ENCODE data around the gene SASH1. TPM values are rescaled to one million over a fixed set of nuclear protein-coding genes. Genes with fewer than 3 reads are reported as not detected.

SASH1 gene
- total and polyA plus RNA-seq, 2 donors (not counting 1 experiment from before 2014, with no cell fraction given), result 38.6 to 44.6 TPM

GRCh38 chr6:148501178-148501590, 158.5 kb downstream of the SASH1 start:
- peak overlapping the region; percentile 81 for H3K27ac ChIP-seq (ENCODE audit: insufficient read depth, low read length)

DNA sequence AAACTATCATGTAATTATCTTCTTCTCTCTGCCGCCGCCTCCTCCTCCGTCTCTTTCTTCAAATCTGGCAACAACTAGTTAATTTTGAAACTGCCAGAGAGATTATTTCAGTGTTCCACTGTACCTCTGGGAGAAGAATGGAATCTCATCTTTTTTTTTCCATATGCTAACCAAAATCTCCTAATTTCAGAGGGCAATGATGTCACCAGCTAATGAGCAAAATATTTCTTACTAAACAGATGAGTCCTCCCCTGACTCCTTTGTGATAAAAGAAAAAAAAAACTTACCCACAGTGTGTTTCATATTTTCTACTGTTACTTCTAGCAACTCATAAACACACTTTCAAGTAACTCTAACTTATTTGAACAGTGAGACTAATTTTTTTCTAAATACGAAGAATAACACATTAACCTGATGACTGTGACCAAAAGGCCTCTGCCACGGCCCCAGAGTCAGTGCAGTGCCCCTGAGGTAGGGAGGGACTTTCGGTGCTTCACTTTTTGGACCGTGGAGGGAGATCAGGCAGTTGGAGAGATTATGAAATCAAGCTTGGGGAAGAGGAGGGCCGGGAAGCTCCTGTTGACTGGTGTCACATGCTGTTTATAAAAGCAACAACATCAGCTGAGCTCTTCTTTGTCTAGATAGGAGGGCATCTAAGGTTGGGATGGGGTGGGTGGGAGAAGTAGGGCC, 159.6 kb downstream of the SASH1 start:
- Histone ChIP-seq H3K79me2 (ENCODE audit: control insufficient read depth, insufficient read depth, low read length) (peaks cover 4% of the 10 kb centered on the region), H3K4me1 (ENCODE audit: control insufficient read depth, extremely low read depth, insufficient read depth, low read length) (peaks cover 17% of the 10 kb centered on the region), H2AFZ (ENCODE audit: low read length) (no peak overlapping the region), H3K36me3 (ENCODE audit: control insufficient read depth, insufficient read depth, low read length) (no peaks in the 10 kb centered on the region), H3K27ac (ENCODE audit: insufficient read depth, low read length) (peak overlapping the region; percentile 81), H3K27me3 (ENCODE audit: control insufficient read depth, insufficient read depth, low read length) (no peaks in the 10 kb centered on the region), H3K4me2 (ENCODE audit: extremely low read depth, insufficient read depth, low read length) (no peak overlapping the region), H3K4me3 (replicated peaks in 1 of 4; ENCODE audit: control extremely low read depth in 1 of 4, insufficient read depth in 1 of 4, low read depth in 3 of 4, low read length in 4 of 4) (no peak overlapping the region), H3K9me3 (ENCODE audit: control insufficient read depth, insufficient read depth, low read depth, low read length) (no peaks in the 10 kb centered on the region), H3K9ac (ENCODE audit: insufficient read depth, low read length) (no peak overlapping the region), H4K20me1 (ENCODE audit: control insufficient read depth, extremely low read depth, insufficient read depth, low read length) (no peaks in the 10 kb centered on the region)
- TF ChIP-seq CTCF (conservative IDR thresholded peaks at IDR 0.05 in 1 of 2, IDR thresholded peaks at IDR 0.05 in 1 of 2; ENCODE audit: low read depth in 1 of 2, low read length in 2 of 2) (no peak), EZH2 (IDR thresholded peaks at IDR 0.05; ENCODE audit: low read length, missing control alignments) (no peak)
- DNase-seq (ENCODE audit: low read depth in 2 of 2), result peak in 1 of 2 donors; percentile 29

More at GRCh38 chr6:148501178-148501590, 158.5 kb downstream of the SASH1 start:
- no peaks in the 10 kb centered on the region for H3K27me3 ChIP-seq (ENCODE audit: control insufficient read depth, insufficient read depth, low read length)
- H3K36me3 ChIP-seq (ENCODE audit: control insufficient read depth, insufficient read depth, low read length), result no peaks in the 10 kb centered on the region
- no peak overlapping the region for H3K9ac ChIP-seq (ENCODE audit: insufficient read depth, low read length)
- H4K20me1 ChIP-seq (ENCODE audit: control insufficient read depth, extremely low read depth, insufficient read depth, low read length), result no peaks in the 10 kb centered on the region
- H3K4me2 ChIP-seq (ENCODE audit: extremely low read depth, insufficient read depth, low read length), result peak overlapping the region; percentile 18
- no peak for TF ChIP-seq CTCF (conservative IDR thresholded peaks at IDR 0.05 in 1 of 2, IDR thresholded peaks at IDR 0.05 in 1 of 2; ENCODE audit: low read depth in 1 of 2, low read length in 2 of 2)
- no peaks in the 10 kb centered on the region for H3K9me3 ChIP-seq (ENCODE audit: control insufficient read depth, insufficient read depth, low read depth, low read length)
- peaks cover 1% of the 10 kb centered on the region for H3K79me2 ChIP-seq (ENCODE audit: control insufficient read depth, insufficient read depth, low read length)
- no peak overlapping the region for H2AFZ ChIP-seq (ENCODE audit: low read length)
- peak; percentile 92 to 98 for DNase-seq (ENCODE audit: low read depth in 2 of 2)
- H3K4me3 ChIP-seq (replicated peaks in 1 of 4; ENCODE audit: control extremely low read depth in 1 of 4, insufficient read depth in 1 of 4, low read depth in 3 of 4, low read length in 4 of 4), result no peak overlapping the region
- peaks cover 17% of the 10 kb centered on the region for H3K4me1 ChIP-seq (ENCODE audit: control insufficient read depth, extremely low read depth, insufficient read depth, low read length)

DNA sequence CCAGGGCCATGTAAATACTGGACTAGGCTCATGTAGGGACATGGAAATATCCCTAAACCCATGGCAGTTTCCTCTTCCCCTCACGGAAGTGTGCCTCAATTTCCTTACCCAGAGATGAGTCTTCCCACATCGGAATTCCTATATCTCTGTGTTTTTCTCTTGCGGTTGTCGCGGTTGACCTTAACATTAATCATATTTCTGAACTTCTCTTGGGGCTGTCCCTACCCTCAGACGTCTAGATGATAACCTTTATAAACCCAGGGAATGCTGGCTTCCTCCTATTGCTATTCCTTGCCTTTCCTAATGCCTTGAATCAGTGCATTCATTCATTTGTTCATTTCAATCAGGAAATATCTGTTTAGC, 160.1 kb downstream of the SASH1 start:
- H3K4me1 ChIP-seq (ENCODE audit: control insufficient read depth, extremely low read depth, insufficient read depth, low read length), result peaks cover 17% of the 10 kb centered on the region
- peaks cover 5% of the 10 kb centered on the region for H3K79me2 ChIP-seq (ENCODE audit: control insufficient read depth, insufficient read depth, low read length)
- no peak overlapping the region for H3K9ac ChIP-seq (ENCODE audit: insufficient read depth, low read length)

More for the DNA sequence above, 160.1 kb downstream of the SASH1 start:
- H3K4me3 ChIP-seq (replicated peaks in 1 of 4; ENCODE audit: control extremely low read depth in 1 of 4, insufficient read depth in 1 of 4, low read depth in 3 of 4, low read length in 4 of 4), result no peak overlapping the region
- no peak overlapping the region for H3K4me2 ChIP-seq (ENCODE audit: extremely low read depth, insufficient read depth, low read length)
- H4K20me1 ChIP-seq (ENCODE audit: control insufficient read depth, extremely low read depth, insufficient read depth, low read length), result no peaks in the 10 kb centered on the region
- H3K36me3 ChIP-seq (ENCODE audit: control insufficient read depth, insufficient read depth, low read length), result no peaks in the 10 kb centered on the region
- DNase-seq (ENCODE audit: low read depth in 2 of 2), result no peak
- peak overlapping the region; percentile 81 for H3K27ac ChIP-seq (ENCODE audit: insufficient read depth, low read length)
- no peak overlapping the region for H2AFZ ChIP-seq (ENCODE audit: low read length)
- TF ChIP-seq CTCF (conservative IDR thresholded peaks at IDR 0.05 in 1 of 2, IDR thresholded peaks at IDR 0.05 in 1 of 2; ENCODE audit: low read depth in 1 of 2, low read length in 2 of 2) (no peak), EZH2 (IDR thresholded peaks at IDR 0.05; ENCODE audit: low read length, missing control alignments) (no peak)
- H3K9me3 ChIP-seq (ENCODE audit: control insufficient read depth, insufficient read depth, low read depth, low read length), result no peaks in the 10 kb centered on the region
- no peaks in the 10 kb centered on the region for H3K27me3 ChIP-seq (ENCODE audit: control insufficient read depth, insufficient read depth, low read length)
